DMS53 treated with DMSO at 0.1 percent for 48 hours (cell line): ENCODE data around the gene LARGE1.

Source experiments
- DNase-seq: peaks from one replicate; lab custom pipeline; 2025; ENCODE audit not compliant: unreplicated experiment; lab: John Stamatoyannopoulos, UW

LARGE1 gene

DNA sequence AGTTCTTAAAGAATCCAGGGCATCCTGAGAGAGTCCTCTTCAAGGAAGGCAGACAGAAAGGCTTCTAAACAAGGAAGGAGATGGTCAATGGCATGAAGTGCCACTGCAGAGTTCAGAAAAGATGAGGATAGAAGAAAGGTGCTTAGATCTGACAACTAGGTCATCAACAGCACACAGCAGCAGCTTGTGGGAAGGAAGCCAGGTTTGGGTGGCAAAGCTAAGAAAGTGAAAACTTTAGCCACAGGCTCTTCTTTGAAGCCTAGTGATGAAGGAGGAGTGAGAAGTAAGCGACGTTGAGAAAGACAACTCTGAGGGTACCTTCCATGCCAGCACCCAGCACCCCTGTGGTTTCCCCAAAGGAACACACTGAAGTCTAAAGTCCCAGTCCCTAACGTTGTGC is 92.0 kb downstream of the LARGE1 start:
- no peak for DNase-seq

DNA sequence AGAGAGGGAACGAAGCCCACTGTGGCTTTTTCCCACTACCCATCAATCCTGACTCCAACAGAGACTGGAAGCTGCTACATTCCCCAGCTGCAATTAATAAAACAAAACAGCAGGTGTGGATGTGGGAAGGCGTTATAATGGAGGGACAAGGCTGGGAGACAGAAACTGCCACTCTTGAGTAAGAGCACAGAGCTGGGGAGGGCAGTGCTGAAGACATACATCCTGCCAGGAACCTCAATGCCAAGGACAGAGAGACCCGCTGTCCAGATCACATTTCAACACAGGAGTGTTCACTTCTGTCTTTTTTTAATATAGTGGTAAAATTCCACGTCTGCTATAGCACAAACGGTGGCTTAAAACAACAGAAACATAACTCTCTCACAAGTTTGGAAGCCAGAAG is 94.5 kb downstream of the LARGE1 start:
- DNase-seq = no peak

GRCh38 chr22:33823552-33823951 is 96.7 kb downstream of the LARGE1 start:
- no peak for DNase-seq

DNA sequence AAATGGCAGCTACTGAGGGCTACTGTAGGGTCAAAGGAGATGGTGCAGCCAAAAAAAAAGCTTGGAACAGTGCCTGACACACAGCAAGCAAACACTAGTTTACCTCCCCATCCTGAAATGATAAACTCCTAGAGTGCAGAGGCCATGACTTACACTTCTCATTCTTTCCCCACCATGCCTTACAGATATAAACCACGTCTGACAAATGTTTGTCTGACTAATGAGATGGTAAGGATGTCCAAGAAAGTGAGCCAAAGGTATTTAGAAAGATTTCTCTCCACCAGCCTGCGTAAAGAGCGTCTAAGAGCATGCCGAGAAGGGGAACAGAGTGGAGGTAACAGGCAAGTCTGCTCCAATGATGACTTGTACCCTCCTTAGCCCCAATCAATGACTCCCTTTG is 99.0 kb downstream of the LARGE1 start:
- DNase-seq = no peak

GRCh38 chr22:33819743-33820142 is 100.5 kb downstream of the LARGE1 start:
- no peak for DNase-seq

- DNase-seq = no peak
These were observed 102.7 kb downstream of the LARGE1 start for GRCh38 chr22:33817512-33818127.

- DNase-seq = no peak
These were observed 107.8 kb downstream of the LARGE1 start for GRCh38 chr22:33812360-33812977.

DNA sequence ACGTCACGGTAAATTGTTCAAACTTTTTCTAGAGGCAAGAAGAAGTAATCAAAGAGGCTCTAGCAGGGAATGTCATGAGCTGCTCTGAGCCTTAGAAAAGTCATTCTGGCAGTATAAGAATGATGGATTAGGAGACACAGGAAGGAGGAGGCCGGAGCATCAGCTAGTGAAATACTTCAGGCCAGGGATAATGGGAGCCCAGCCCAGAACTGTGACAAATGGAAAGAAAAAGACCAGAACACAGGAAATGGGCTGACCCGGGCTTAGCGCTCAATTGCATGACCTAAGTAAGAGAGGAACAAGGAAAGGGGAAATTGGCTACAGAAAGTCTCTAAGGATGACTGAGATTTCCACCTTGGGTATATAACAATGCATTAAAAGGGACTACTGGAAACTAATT is 108.6 kb downstream of the LARGE1 start:
- no peak for DNase-seq

GRCh38 chr22:33811208-33811607 is 109.1 kb downstream of the LARGE1 start:
- no peak for DNase-seq

DNA sequence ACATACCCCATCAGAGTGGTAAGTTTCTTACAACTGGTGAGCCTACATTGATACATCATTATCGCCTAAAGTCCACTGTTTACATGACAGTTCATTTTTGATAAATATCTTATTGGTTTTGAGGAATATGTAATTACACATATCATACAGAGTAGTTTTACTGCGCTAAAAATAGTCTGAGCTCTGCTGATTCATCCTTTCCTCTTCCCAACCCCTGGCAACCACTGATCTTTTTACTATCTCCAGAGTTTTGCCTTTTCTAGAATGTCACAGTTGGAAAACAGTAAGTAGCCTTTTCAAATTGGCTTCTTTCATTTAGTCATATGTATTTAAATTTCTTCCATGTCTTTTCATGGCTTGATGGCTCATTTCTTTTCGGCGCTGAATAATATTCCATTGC is 112.8 kb downstream of the LARGE1 start:
- DNase-seq = no peak

- no peak for DNase-seq
These were observed 114.1 kb downstream of the LARGE1 start for GRCh38 chr22:33806191-33806590.

- DNase-seq = no peak
These were observed 116.6 kb downstream of the LARGE1 start for GRCh38 chr22:33803371-33804282.

DNA sequence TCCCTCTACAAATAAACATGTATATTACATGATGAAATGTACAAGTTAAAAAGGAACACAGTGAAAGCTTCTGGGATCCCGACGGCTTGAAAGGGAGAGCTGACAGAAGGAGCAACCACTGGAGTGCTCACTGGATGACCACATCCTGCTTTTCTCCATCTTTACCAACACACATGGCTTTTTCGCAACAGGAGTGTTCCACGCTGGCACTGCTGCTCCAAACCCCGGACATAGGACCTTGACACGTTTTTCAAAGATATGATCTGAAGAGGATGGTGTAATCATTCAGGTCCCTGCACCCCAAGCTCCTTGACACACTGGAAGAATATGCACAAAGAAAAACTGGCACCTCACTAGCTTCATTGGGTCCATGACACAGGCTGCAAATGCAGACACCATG is 121.9 kb downstream of the LARGE1 start:
- no peak for DNase-seq

DNA sequence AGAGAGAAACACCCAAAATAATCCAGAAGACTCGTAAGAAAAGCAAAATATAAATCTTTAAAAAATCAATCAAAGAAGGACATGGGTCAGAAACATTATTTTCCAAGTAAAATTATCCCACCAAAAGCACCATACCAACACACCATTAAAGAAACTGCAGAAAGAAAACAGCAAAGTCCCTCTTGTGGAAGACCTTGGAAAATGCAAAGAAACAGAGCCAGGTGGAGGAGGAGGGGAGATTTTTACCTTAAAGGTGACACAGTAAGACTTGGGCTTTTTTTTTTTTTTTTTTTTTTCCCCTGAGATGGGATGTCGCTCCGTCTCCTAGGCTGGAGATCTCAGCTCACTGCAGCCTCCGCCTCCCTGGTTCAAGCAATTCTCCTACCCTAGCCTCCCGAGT is 123.8 kb downstream of the LARGE1 start:
- peak; percentile 27 for DNase-seq

DNA sequence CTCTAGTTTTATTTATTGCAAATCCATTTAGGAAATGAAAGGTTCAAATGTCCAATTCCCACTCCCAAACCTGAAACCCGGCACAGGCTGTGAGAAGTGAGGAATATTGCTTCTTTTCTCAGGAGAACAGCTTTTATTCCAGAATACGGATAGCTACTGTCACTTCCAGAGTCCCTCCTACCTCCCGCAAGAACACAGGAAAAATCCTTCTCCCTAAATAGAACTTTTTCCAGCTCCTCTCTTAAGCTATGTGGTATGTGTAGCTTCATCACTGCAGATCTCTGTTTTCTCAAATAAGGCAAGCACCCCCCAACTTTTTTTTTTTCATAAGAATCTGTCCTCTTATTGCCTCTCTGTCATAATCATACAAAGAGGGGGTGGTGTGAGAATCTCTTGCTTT is 126.8 kb downstream of the LARGE1 start:
- no peak for DNase-seq

DNA sequence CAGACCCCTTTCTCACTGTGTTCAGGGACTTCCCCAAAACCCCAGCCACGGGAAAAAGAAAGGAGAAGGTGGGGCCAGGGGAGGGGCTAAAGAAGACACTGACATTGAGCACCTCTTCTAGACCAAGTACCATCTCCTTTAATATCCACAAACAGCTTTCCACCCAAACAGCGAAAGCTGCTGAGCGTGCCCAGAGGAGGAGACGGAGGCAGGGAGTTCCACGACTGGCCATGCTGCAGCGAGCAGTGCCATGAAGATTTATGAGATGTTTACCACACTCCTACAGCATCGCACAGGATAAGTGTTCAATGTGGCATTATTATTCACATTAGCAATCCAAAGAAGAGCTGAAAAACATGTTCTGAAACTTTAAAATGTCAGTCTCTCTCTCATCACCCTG is 127.4 kb downstream of the LARGE1 start:
- DNase-seq = no peak

- DNase-seq = no peak
These were observed 130.5 kb downstream of the LARGE1 start for GRCh38 chr22:33789690-33790253.

- no peak for DNase-seq
These were observed 131.3 kb downstream of the LARGE1 start for GRCh38 chr22:33788927-33789326.

- DNase-seq = no peak
These were observed 132.4 kb downstream of the LARGE1 start for GRCh38 chr22:33787645-33788456.

GRCh38 chr22:33786149-33786548 is 134.1 kb downstream of the LARGE1 start:
- no peak for DNase-seq
